ENCODE results near the gene SLC28A1.

GRCh38 chr15:84949845-84950569, 65.5 kb downstream of the SLC28A1 start:
- TF ChIP-seq CTCF (conservative IDR thresholded peaks at IDR 0.05; ENCODE audit: low read depth, low read length) (no peak), EZH2 (IDR thresholded peaks at IDR 0.05; ENCODE audit: low read length, unreplicated experiment) (no peak), EZH2phosphoT487 (IDR thresholded peaks at IDR 0.05; ENCODE audit: borderline replicate concordance, low read length) (no peak)
